NCI-H2107 (cell line): ENCODE data around the gene PTF1A.

Experiments used
- DNase-seq: peaks from one replicate; lab custom pipeline; 2025; lab: John Stamatoyannopoulos, UW

PTF1A gene

GRCh38 chr10:23187155-23187554 is 5.0 kb upstream of the PTF1A start:
- DNase-seq = no peak

- DNase-seq = no peak
Measured at GRCh38 chr10:23189024-23189423, 3.1 kb upstream of the PTF1A start.

- DNase-seq = no peak
Measured at GRCh38 chr10:23190872-23191763, 994 bp upstream of the PTF1A start.

GRCh38 chr10:23192712-23193434 is 761 bp downstream of the PTF1A start:
- no peak for DNase-seq

GRCh38 chr10:23193435-23194074 is 1.4 kb downstream of the PTF1A start:
- no peak for DNase-seq

GRCh38 chr10:23194471-23194965 is 2.4 kb downstream of the PTF1A start:
- DNase-seq = no peak

- no peak for DNase-seq
Measured at GRCh38 chr10:23194966-23195845, 3.1 kb downstream of the PTF1A start.

- DNase-seq = no peak
Measured at GRCh38 chr10:23195846-23196600, 3.9 kb downstream of the PTF1A start.

- no peak for DNase-seq
Measured at GRCh38 chr10:23196915-23197314, 4.8 kb downstream of the PTF1A start.

GRCh38 chr10:23197416-23197861 is 5.3 kb downstream of the PTF1A start:
- peak; percentile 20 for DNase-seq

GRCh38 chr10:23198610-23198939 is 6.5 kb downstream of the PTF1A start:
- DNase-seq = no peak

GRCh38 chr10:23198940-23199767 is 7.0 kb downstream of the PTF1A start:
- no peak for DNase-seq

- DNase-seq = no peak
Measured at GRCh38 chr10:23199768-23200511, 7.8 kb downstream of the PTF1A start.

- DNase-seq = no peak
Measured at GRCh38 chr10:23200586-23200985, 8.5 kb downstream of the PTF1A start.

- no peak for DNase-seq
Measured at GRCh38 chr10:23200997-23201652, 9.0 kb downstream of the PTF1A start.

GRCh38 chr10:23201837-23202236 is 9.7 kb downstream of the PTF1A start:
- DNase-seq = no peak

- DNase-seq = no peak
Measured at GRCh38 chr10:23202779-23203178, 10.7 kb downstream of the PTF1A start.
